Stomach (tissue), 4 donors: ENCODE results near the gene PRKN.

Source experiments
- CTCF ChIP-seq, 7 experiments: fragments of 450-650 bp in 4 of 7; fragments of 200-600 bp in 3 of 7; sonication (generic) in 3 of 7; IDR thresholded peaks; one replicate each; pipeline ENCODE4 v1.5.1; 2016 to 2019; ENCODE audit warnings: antibody characterized with exemption in 7 of 7, control low read depth in 2 of 7, mild to moderate bottlenecking in 1 of 7
- EP300 ChIP-seq: sonication (generic); formaldehyde crosslinking; IDR thresholded peaks from one replicate; pipeline ENCODE4 v1.6.1; 2017; ENCODE audit warnings: antibody characterized with exemption
- POLR2A ChIP-seq, 4 donors: fragments of 450-650 bp; IDR thresholded peaks; one replicate each; pipeline ENCODE4 v1.6.1; 2016; ENCODE audit warnings: antibody characterized with exemption in 4 of 4, control low read depth in 2 of 4, mild to moderate bottlenecking in 1 of 4, moderate library complexity in 1 of 4

- TF ChIP-seq POLR2A (IDR thresholded peaks at IDR 0.05) (no peak), CTCF (IDR thresholded peaks at IDR 0.05) (no peak), EP300 (no peak)
These were observed 742.9 kb downstream of the PRKN start for GRCh38 chr6:161984713-161985112.
